HCEC 1CT (cell line): Measurements from ENCODE around the gene FAM20B.

Experiments
- DNase-seq: peaks from one replicate; pipeline ENCODE4 v3.0.0-alpha.2; 2017

The FAM20B gene

GRCh38 chr1:179095924-179096323, 70.2 kb downstream of the FAM20B start:
- no peak for DNase-seq

DNA sequence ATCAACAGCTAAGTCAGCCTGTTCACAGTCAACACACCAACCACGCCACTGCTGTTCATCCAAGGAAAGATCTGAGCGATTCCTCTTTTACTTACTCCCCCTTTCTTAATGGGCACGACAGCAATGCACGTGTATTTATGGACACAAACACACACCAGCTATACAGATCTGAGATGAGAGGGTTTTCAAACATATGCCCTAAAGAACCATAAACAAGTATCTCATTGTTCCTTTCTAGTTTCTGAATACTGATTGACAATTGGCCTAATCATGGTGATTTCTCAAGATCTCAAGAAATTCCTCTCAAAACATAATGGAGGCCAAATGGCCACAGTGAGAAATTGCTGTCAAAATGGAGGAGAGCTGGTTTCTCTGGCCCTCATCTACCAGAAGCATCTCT, 74.2 kb downstream of the FAM20B start:
- DNase-seq, result no peak

DNA sequence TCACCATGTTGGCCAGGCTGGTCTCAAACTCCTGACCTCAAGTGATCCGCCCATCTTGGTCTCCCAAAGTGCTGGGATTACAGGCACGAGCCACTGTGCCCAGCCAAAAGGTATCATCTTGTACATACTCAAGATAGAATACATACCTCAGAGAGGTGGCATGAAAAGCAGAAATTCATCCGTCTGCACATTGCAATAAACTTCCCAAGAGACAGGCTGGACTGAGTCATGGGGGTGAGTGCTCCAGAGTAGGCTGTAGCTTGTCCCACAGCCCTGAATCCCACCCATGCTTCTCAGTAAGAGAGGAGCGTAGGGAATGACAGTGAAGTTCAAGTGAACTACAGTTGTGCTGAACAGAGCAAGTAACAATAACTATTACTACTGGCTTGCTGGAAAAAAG, 75.9 kb downstream of the FAM20B start:
- no peak for DNase-seq

DNA sequence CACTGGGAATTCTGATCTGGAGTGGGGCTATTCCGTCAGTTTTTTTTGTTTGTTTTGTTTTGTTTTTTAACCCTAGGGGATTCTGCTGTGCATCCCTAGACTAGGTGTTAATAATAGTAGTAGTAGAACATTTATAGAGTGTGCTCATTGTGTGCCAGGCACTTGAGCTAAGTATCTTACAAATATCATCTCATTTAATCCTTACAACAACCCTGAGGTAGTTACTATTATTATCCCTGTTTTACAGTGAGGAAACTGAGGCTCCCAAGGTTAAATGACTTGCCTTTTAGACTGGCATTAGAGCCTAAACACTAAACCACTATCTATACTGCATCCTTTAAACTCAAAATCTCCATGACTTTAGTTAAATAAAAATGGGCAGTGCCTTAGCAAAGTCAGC, 78.3 kb downstream of the FAM20B start:
- no peak for DNase-seq

GRCh38 chr1:179104611-179105250, 79.0 kb downstream of the FAM20B start:
- DNase-seq, result no peak

- DNase-seq, result no peak
These were observed 79.7 kb downstream of the FAM20B start for GRCh38 chr1:179105393-179105792.

- DNase-seq, result no peak
These were observed 82.3 kb downstream of the FAM20B start for GRCh38 chr1:179107706-179108629.

GRCh38 chr1:179108644-179109043, 83.0 kb downstream of the FAM20B start:
- DNase-seq, result no peak

- DNase-seq, result no peak
These were observed 89.5 kb downstream of the FAM20B start for GRCh38 chr1:179115181-179115580.

DNA sequence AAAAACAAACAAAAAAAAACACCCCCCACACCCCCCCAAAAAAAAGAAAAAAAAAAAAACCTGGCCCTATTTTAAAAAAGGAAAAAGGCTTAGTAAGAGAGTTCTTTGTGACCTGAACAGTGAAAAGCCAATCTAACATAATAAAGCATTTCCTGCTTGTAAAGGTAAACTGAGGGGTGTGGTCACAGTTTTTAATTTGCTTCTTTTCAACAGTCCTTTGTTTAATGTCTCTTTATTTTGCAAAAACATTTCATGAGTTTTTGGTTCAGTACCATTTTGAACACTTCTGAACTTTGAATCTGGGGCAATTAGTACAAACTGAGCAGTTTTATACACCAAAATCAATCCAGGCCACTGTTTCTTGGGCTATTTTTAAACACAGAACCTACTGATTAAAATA, 93.8 kb downstream of the FAM20B start:
- no peak for DNase-seq

DNA sequence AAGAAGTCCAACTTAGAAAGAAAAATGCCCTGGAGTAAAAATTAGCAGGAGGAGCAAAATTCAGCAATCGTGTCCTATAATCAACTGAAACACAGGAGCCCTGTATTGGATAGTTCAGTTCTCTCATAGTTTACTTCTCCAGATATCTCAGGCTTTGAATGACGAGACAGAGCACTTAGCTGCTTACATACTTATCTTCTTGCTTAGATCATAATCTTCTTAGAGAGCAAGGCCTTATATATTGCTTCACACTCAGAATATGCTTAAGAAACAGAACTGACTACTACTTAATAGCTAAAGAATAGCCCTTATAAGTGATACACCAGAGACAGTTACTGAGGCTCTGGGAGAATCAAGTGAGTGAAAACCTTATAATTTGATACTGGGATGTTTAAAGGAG, 95.0 kb downstream of the FAM20B start:
- DNase-seq, result no peak

DNA sequence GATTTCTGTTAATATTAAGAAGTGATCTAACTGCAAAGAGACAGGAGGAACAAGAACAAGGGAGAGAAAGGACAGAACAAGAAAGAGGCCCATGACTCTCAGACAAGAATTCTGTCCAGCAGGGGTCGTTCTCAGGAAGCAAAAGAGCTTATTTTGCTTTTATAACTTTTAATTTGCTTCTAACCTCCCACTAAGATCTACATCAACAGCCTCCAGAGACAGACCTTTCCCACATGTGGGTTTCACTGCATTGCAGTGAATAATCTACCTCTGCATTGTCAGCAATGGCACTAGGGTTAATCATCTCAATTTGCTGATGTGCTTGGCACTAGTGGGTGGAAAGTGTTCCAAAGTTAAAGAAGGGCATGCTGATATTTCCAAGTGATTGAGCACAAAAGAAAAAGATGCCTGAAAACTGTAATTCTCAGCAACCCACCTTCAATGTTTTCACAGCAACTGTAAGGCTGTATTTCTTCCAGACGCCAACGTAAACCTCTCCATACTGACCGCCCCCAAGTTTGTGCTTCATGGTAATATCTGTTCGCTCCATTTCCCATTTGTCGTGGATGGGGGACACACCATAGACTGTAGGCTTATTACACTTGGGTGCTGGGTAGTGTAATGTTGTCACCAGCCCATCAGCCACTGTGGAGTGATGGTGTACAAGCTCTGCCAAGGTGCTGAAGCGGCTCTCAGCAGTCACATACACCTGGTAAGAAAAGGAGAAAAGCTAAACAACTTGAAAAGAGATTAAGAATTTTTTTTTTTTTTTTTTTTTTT, 95.7 kb downstream of the FAM20B start:
- DNase-seq, result peak; percentile 48

- peak; percentile 83 for DNase-seq
These were observed 99.2 kb downstream of the FAM20B start for GRCh38 chr1:179124873-179125272.
